GM12874 (cell line): Measurements from ENCODE around the gene ZNF214.

Experiments
- TF ChIP-seq, protein P1 (sequence below): IDR thresholded peaks from 2 replicates; pipeline ENCODE4 v1.5.1; 2011; ENCODE audit warnings: low read depth, mild to moderate bottlenecking, control low read depth, low read length, moderate library complexity; ENCODE audit not compliant: insufficient read depth

ZNF214 gene

DNA sequence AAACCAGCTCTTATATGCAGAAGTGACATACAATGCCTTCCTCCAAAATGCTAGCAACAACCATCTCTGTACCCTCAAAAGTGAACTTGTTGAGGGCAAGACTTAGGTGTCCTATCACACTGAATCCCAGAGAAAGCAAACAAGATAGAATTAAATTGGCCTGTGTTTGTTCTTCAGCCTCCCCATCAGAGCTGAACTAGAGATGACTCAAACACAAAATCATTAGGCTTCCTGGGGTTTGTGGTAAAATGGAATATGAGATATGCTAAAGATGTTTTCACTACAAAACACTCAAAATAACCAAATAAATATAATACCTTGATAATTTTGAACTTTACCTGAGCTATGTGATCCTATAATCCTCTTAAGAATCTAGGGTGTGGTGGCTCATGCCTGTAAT, 31.6 kb downstream of the ZNF214 start:
- TF ChIP-seq, protein P1, sequence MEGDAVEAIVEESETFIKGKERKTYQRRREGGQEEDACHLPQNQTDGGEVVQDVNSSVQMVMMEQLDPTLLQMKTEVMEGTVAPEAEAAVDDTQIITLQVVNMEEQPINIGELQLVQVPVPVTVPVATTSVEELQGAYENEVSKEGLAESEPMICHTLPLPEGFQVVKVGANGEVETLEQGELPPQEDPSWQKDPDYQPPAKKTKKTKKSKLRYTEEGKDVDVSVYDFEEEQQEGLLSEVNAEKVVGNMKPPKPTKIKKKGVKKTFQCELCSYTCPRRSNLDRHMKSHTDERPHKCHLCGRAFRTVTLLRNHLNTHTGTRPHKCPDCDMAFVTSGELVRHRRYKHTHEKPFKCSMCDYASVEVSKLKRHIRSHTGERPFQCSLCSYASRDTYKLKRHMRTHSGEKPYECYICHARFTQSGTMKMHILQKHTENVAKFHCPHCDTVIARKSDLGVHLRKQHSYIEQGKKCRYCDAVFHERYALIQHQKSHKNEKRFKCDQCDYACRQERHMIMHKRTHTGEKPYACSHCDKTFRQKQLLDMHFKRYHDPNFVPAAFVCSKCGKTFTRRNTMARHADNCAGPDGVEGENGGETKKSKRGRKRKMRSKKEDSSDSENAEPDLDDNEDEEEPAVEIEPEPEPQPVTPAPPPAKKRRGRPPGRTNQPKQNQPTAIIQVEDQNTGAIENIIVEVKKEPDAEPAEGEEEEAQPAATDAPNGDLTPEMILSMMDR: no peak

DNA sequence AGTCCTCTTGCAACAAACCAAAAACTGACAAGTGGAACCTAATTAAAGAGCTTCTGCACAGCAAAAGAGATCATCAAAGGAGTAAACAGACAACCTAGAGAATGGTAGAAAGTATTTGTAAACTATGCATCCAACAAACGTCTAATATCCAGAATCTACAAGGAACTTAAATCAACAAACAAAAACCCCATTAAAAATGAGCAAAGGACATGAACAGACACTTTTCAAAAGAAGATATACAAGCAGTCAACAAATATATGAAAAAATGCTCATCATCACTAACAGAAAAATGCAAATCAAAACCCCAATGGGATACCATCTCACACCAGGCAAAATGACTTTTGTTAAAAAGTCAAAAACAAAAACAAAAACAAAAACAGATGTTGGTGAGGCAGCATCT, 33.7 kb downstream of the ZNF214 start:
- TF ChIP-seq, protein P1: no peak

DNA sequence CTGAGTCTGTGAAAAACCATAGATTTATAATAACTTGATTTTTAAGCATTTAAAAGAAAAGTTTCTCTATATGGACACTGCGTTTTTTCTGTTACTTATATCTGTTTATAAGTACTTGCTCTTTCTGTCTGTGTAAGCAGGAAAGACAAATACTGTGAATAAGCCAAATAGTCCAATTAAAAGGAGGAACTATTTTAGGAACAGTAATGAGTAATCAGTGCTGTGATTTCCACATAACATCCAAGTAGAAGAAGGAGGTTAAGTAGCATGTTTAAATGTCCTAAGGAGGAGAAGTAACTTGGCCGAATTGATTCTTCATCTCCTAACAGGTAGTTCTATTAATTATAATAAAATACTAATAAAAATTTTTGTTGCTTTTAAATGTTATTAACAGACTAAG, 40.8 kb downstream of the ZNF214 start:
- TF ChIP-seq, protein P1: no peak

DNA sequence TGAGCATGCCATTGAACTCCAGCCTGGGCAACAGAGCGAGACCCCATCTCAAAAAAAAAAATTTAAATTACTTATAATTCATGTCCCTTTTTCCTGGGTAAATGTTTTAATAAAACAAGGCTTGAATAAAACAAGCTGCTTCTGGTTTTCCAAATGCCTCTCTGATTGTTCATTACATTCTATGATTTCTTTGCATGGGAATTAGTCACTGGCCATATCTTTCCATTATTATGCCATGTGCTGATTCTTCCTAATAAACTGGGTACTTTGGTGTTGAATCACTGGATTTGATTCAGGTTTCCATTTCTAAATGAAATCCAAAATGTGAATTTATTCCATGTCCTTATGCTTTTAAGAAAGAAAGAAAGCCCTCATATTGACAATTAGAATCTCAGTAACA, 51.3 kb downstream of the ZNF214 start:
- TF ChIP-seq, protein P1: no peak

DNA sequence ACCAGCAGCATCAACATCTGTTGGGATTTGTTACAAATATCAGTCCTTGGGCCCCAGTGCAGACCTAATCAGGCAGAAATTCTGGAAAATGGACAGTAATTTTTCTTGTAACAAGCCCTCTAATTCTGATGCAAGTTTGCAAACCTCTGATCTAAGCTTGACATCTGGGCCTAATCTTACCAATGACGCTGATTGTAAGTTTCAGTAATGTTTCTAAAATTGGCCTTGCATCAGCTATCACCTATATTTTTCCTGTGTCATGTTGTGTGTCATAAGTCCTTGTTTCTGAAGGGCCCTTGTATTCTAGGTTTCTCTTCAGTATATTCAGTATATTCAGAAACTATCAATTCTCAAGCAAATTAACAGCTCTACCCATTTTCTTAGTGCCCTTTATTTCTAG, 57.5 kb downstream of the ZNF214 start:
- TF ChIP-seq, protein P1: no peak

DNA sequence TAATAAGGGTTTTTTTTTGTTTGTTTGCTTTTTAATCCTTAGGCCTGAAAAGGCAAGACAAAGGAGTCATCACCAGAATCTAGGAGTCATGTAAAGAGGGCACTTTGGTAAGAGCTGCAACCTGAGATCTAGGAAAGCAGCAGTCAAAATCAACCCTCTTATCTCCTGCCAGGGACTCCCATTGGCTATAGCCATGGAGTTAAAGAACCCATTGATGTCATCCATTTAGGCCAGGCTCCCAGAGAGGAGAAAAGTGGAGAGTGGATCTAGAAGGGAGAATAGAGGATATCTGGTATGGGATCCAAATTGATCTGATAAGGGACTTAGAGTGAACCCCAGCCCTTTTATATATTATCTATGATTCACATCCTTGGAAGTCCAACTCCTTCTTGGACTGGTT, 58.0 kb downstream of the ZNF214 start:
- TF ChIP-seq, protein P1: no peak
